Endothelial cell of umbilical vein (primary cell): ENCODE measurements around the gene SYMPK. TPM values are rescaled to one million over a fixed set of nuclear protein-coding genes. Genes with fewer than 3 reads are reported as not detected.
A peak's percentile ranks its signal among the peaks of the same experiment; 100 is the strongest.

Experiments used
- BruUV-seq: library from RNA; stranded (reverse); fragments of 400-500 nt; replicated peaks from 2 replicates; lab custom pipeline; 2021; lab: Mats Ljungman, UMichigan
- CTCF ChIA-PET: fragments of 300-600, 350-600 bp; sonication (Branson Sonifier 250); formaldehyde crosslinking; loops from one replicate; lab custom pipeline; 2021; ENCODE audit warnings: antibody characterized with exemption, inconsistent platforms; lab: Charles Lee
- POLR2A ChIA-PET: fragments of 300-600, 350-600 bp; sonication (Branson Sonifier 250); formaldehyde crosslinking; loops from one replicate; lab custom pipeline; 2021; ENCODE audit warnings: antibody characterized with exemption, inconsistent platforms; lab: Charles Lee
- DNase-seq: peaks from one replicate; pipeline ENCODE4 v3.0.0-alpha.2; 2011; ENCODE audit warnings: low read depth, low spot score
- FAIRE-seq: peaks from 2 replicates; lab custom pipeline; 2011; peaks lifted over from hg19 to GRCh38; lab: Jason Lieb, UNC
- H2AFZ ChIP-seq: 2 replicates; pipeline ENCODE4 v1.6.0; 2012; ENCODE audit warnings: low read depth, low read length, control low read depth, inconsistent platforms
- H3K27ac ChIP-seq: 2 replicates; pipeline ENCODE4 v1.5.1; 2011; ENCODE audit warnings: low read depth, mild to moderate bottlenecking, control low read depth, low read length, moderate library complexity; ENCODE audit not compliant: insufficient read depth
- H3K27me3 ChIP-seq, 2 experiments: 2 replicates each; pipeline versions ENCODE4 v1.6.0 to v1.6.1; 2011; ENCODE audit warnings: low read length in 2 of 2, mixed read lengths in 1 of 2; ENCODE audit not compliant: control insufficient read depth in 2 of 2, insufficient read depth in 2 of 2
- H3K36me3 ChIP-seq, 2 experiments: 2 replicates in 1 of 2; 3 replicates in 1 of 2; pipeline ENCODE4 v1.5.1; 2011; ENCODE audit warnings: low read length in 2 of 2, mild to moderate bottlenecking in 1 of 2, moderate library complexity in 1 of 2; ENCODE audit not compliant: control insufficient read depth in 2 of 2, insufficient read depth in 2 of 2; ENCODE audit errors: extremely low read depth in 1 of 2
- H3K4me1 ChIP-seq: 3 replicates; pipeline ENCODE4 v1.5.1; 2011; ENCODE audit warnings: mild to moderate bottlenecking, low read length; ENCODE audit not compliant: control insufficient read depth, insufficient read depth; ENCODE audit errors: extremely low read depth
- H3K4me2 ChIP-seq: 2 replicates; pipeline ENCODE4 v1.6.1; 2011; ENCODE audit warnings: low read length, control low read depth, mixed read lengths; ENCODE audit not compliant: insufficient read depth
- H3K4me3 ChIP-seq, 3 experiments: fragments of 200-600 bp in 1 of 3; sonication (generic), shearing (Covaris generic) in 1 of 3; replicated peaks in 1 of 3; 2 replicates each; pipeline ENCODE4 v1.5.1; 2011 to 2016; ENCODE audit warnings: control low read depth in 3 of 3, low read length in 3 of 3, mild to moderate bottlenecking in 2 of 3, inconsistent platforms in 1 of 3, low read depth in 1 of 3, moderate library complexity in 1 of 3; ENCODE audit not compliant: insufficient read depth in 1 of 3
- H3K79me2 ChIP-seq: 2 replicates; pipeline ENCODE4 v1.6.0; 2012; ENCODE audit warnings: low read length, inconsistent platforms; ENCODE audit not compliant: control insufficient read depth, insufficient read depth
- H3K9ac ChIP-seq: replicated peaks from 2 replicates; pipeline ENCODE3; 2011; ENCODE audit warnings: low read length, control low read depth; ENCODE audit not compliant: insufficient read depth; ENCODE audit errors: extremely low read depth
- H3K9me1 ChIP-seq: replicated peaks from 3 replicates; pipeline ENCODE4 v1.6.0; 2011; ENCODE audit warnings: mild to moderate bottlenecking, low read length; ENCODE audit not compliant: control insufficient read depth, insufficient read depth; ENCODE audit errors: extremely low read depth
- H3K9me3 ChIP-seq: replicated peaks from 2 replicates; pipeline ENCODE4 v1.5.1; 2012; ENCODE audit warnings: low read length, inconsistent platforms; ENCODE audit not compliant: control insufficient read depth, insufficient read depth
- H4K20me1 ChIP-seq: replicated peaks from 2 replicates; pipeline ENCODE3; 2011; ENCODE audit warnings: mild to moderate bottlenecking, low read length; ENCODE audit not compliant: control insufficient read depth, insufficient read depth; ENCODE audit errors: extremely low read depth
- EZH2 ChIP-seq: IDR thresholded peaks from 2 replicates; pipeline ENCODE4 v1.6.1; 2012; ENCODE audit warnings: borderline replicate concordance, low read depth, mild to moderate bottlenecking, moderate library complexity, low read length, inconsistent platforms; ENCODE audit not compliant: severe bottlenecking
- FOS ChIP-seq: IDR thresholded peaks from 2 replicates; pipeline ENCODE4 v1.6.1; 2011; ENCODE audit warnings: mild to moderate bottlenecking, low read length, moderate library complexity, borderline replicate concordance; ENCODE audit not compliant: insufficient read depth
- JUN ChIP-seq: IDR thresholded peaks from 2 replicates; pipeline ENCODE4 v1.6.1; 2011; ENCODE audit warnings: borderline replicate concordance, low read depth; ENCODE audit not compliant: insufficient read length, insufficient read depth
- POLR2AphosphoS5 ChIP-seq: IDR thresholded peaks from 2 replicates; pipeline ENCODE4 v1.6.1; 2012; ENCODE audit warnings: low read depth, mild to moderate bottlenecking, control low read depth, low read length, moderate library complexity; ENCODE audit not compliant: insufficient read depth
- dilution Hi-C: fragments of 300-500 bp; cut with MboI; formaldehyde crosslinking; loops from one replicate; pipeline ENCODE4 v1.15.0; 2019; ENCODE audit warnings: low sequenced_read_pairs; ENCODE audit not compliant: extremely low pct_ligation_motif_present
- intact Hi-C: fragments of 100-400 bp; cut with micrococcal nuclease; formaldehyde crosslinking; loops from one replicate; pipeline ENCODE4 v1.10.0; 2022
- polyA plus RNA-seq, 4 experiments: library from polyadenylated mRNA; depleted of rRNA in 3 of 4; stranded (reverse) in 3 of 4; unstranded in 1 of 4; fragments of >200 nt; gene quantifications; 2 replicates each; pipeline versions ENCODE4 v1.2.1 to v1.2.3, GENCODE V29; 2011 to 2012; ENCODE audit warnings: missing spikeins in 1 of 4
- total RNA-seq: library from RNA; stranded (reverse); gene quantifications from 2 replicates; pipeline ENCODE4 v1.2.3, GENCODE V29; 2021
- TF ChIP-seq, protein P1 (sequence below), 2 donors: IDR thresholded peaks; 1 replicate in 1 of 2; 2 replicates in 1 of 2; pipeline ENCODE4 v1.5.1; 2011; ENCODE audit warnings: low read length in 2 of 2, mild to moderate bottlenecking in 2 of 2, moderate library complexity in 2 of 2, control low read depth in 1 of 2, inconsistent platforms in 1 of 2, low read depth in 1 of 2; ENCODE audit not compliant: insufficient read depth in 1 of 2; ENCODE audit errors: extremely low read depth in 1 of 2

Gene SYMPK
- total and polyA plus RNA-seq, 2 donors (not counting 3 experiments of a cell fraction or from before 2014, with no cell fraction given): 89.8 to 95.7 TPM

DNA sequence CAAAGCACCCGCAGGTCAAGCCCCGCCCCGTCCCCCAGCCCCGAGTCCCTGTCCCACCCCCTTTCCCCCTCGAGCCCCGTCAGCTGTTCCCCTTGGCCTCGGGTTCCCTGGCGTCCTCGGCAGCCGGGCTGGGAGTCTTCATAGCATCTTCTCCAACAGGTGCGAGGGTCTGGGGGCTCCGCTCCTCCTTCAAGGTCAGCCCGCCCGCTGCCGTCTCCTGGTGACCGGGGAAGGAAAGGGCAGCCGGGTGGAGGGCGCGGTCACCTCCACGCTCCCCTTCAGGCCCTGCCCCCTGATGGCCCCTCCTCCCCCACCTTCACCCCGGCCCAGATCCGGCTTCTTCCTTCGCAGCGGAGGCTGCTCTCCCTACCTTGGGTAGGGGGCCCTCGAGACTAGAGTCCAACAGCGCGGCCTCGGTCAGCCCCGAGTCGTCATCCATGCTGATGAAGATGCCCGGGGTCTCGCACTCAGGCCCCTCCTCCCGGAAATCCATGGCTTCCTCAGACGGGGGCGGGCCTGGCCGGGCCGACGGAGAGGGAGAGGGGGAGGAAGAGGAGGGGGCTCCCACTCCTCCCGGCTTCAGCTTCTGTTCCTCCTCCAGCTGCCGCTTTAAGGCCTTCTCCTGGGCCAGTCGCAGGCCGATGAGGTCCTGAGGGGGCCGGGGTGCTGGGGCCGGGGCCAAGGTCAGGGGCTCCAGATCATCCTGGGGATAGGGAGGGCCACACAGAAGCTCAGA is 47.3 kb downstream of the SYMPK start:
- intact Hi-C loops (loop anchor here (5.0 kb wide), 1 partner anchor 182 kb away; the partner anchor contains the start of gene CCDC61), dilution Hi-C loops (no loop called here)
- Histone ChIP-seq H2AFZ (peak overlapping the region; percentile 29), H3K27me3 (no peaks in the 10 kb centered on the region), H3K9me3 (no peaks in the 10 kb centered on the region), H3K4me2 (peak overlapping the region; percentile 19), H3K4me3 (peak overlapping the region; percentile 23 to 60 (median 35)), H4K20me1 (no peaks in the 10 kb centered on the region), H3K4me1 (peaks cover 20% of the 10 kb centered on the region), H3K79me2 (no peaks in the 10 kb centered on the region), H3K9ac (no peak overlapping the region), H3K9me1 (no peaks in the 10 kb centered on the region), H3K36me3 (peaks cover 3 to 5% of the 10 kb centered on the region in 2 experiments), H3K27ac (no peak overlapping the region)
- ChIA-PET POLR2A (interaction anchor here (0.6 kb wide), 1 partner anchor 9 kb away, joined by 11 read pairs; no protein-coding TSS in a partner anchor), CTCF (interaction anchor here (1.2 to 2.6 kb wide), 7 partner anchors 15 to 262 kb away, joined by 3 to 38 read pairs (median 9); partner anchors contain the start of genes DMWD and SIX5)
- FAIRE-seq (peak; percentile 76), DNase-seq (peak; percentile 44)
- BruUV-seq: TSS peak; percentile 29
- no peak for TF ChIP-seq JUN
- peak; percentile 46 for TF ChIP-seq POLR2AphosphoS5
- TF ChIP-seq EZH2: no peak
- no peak for TF ChIP-seq FOS
- TF ChIP-seq, protein P1, sequence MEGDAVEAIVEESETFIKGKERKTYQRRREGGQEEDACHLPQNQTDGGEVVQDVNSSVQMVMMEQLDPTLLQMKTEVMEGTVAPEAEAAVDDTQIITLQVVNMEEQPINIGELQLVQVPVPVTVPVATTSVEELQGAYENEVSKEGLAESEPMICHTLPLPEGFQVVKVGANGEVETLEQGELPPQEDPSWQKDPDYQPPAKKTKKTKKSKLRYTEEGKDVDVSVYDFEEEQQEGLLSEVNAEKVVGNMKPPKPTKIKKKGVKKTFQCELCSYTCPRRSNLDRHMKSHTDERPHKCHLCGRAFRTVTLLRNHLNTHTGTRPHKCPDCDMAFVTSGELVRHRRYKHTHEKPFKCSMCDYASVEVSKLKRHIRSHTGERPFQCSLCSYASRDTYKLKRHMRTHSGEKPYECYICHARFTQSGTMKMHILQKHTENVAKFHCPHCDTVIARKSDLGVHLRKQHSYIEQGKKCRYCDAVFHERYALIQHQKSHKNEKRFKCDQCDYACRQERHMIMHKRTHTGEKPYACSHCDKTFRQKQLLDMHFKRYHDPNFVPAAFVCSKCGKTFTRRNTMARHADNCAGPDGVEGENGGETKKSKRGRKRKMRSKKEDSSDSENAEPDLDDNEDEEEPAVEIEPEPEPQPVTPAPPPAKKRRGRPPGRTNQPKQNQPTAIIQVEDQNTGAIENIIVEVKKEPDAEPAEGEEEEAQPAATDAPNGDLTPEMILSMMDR (IDR thresholded peaks at IDR 0.05; ENCODE audit: extremely low read depth in 1 of 2, insufficient read depth in 1 of 2, low read depth in 1 of 2, low read length in 2 of 2): no peak
